ENCODE results near the gene ITGB7. TPM values are rescaled to one million over a fixed set of nuclear protein-coding genes. Genes with fewer than 3 reads are reported as not detected.
A peak's percentile ranks its signal among the peaks of the same experiment; 100 is the strongest.

Gene ITGB7
- total and polyA plus RNA-seq, 7 donors = 0.95 to 19.9 (median 2.9) TPM

DNA sequence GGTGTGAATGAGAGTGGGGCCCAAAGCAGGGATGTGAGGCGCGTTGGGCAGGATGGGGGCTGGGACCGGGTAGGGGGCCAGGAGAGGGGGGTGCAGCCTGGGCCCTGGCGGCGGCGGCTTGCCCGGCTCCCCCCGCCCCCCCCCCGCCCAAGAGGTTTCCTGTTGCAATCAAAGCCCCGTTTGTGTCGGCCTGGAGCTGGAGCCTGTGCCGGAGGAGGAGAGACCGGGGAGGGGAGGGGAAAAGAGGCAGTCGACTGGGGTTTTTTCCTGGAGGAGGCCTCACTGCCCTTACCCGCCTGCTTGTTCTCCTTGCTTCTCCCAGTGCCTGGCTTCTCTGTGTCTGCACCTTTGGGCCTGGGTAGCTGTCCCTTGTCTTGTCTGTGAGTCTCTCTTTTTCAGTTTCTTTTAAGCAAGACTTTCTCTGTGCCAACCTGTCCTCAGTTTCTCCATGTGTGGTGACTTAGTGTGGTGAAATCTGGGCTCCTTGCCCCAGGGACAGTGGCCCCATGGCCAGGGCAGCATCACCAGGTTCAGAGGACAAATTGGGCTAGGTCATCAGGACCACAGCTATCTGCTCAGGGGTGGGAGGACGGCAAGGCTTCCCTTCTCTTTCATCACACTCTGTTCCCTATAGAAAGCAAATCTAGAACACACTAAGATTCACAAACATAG is 16.5 kb upstream of the ITGB7 start:
- TF ChIP-seq, protein P1, sequence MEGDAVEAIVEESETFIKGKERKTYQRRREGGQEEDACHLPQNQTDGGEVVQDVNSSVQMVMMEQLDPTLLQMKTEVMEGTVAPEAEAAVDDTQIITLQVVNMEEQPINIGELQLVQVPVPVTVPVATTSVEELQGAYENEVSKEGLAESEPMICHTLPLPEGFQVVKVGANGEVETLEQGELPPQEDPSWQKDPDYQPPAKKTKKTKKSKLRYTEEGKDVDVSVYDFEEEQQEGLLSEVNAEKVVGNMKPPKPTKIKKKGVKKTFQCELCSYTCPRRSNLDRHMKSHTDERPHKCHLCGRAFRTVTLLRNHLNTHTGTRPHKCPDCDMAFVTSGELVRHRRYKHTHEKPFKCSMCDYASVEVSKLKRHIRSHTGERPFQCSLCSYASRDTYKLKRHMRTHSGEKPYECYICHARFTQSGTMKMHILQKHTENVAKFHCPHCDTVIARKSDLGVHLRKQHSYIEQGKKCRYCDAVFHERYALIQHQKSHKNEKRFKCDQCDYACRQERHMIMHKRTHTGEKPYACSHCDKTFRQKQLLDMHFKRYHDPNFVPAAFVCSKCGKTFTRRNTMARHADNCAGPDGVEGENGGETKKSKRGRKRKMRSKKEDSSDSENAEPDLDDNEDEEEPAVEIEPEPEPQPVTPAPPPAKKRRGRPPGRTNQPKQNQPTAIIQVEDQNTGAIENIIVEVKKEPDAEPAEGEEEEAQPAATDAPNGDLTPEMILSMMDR (IDR thresholded peaks at IDR 0.05) = no peak
- TF ChIP-seq POLR2AphosphoS5 (IDR thresholded peaks at IDR 0.05) (no peak), POLR2A (IDR thresholded peaks at IDR 0.05) (no peak), EP300 (IDR thresholded peaks at IDR 0.05) (no peak)
- H3K4me1 ChIP-seq = peaks cover 0 to 54% (median 47%) of the 10 kb centered on the region in 4 donors
- H3K9me3 ChIP-seq = no peaks in the 10 kb centered on the region
- 11 to 16% methylated on average over 16 of the region's 16 CpGs for WGBS, 2 donors
- no peaks in the 10 kb centered on the region for H3K27me3 ChIP-seq
- intact Hi-C loops (cut with DNase I) = no loop called here
- peak overlapping the region in 1 of 4 donors; percentile 6 for H3K4me3 ChIP-seq
- H3K27ac ChIP-seq = peak overlapping the region; percentile 95 to 100 (median 99)
- H3K36me3 ChIP-seq = peaks cover 0 to 8% (median 3%) of the 10 kb centered on the region in 4 donors
- DNase-seq = peak; percentile 83

DNA sequence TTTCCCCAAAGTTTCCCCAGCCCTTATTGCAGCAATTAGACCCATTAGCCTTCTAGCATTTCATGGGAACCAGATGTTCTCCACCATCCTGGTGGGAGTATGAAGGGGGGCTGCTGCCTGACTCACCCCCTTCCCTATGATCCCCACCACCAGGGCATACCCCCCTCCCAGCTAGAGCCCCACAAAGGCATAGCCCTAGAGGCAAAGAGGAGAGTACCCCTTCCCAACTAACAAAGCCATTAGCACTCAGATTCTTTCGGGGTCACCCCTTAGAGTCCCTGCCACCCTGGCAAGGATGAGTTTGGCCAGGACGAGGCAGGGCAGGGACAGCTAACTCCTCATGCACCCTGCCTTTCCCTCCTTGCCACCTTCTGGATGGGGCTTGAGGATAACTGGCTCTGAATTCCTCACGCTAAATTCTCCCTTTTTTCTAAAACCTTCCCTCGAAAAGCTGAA is 15.8 kb upstream of the ITGB7 start:
- intact Hi-C loops (cut with DNase I) = no loop called here
- 62 to 76% methylated on average over 4 of the region's 4 CpGs for WGBS, 2 donors
- Histone ChIP-seq H3K4me1 (peaks cover 0 to 61% (median 53%) of the 10 kb centered on the region in 4 donors), H3K27me3 (no peaks in the 10 kb centered on the region), H3K4me3 (no peak overlapping the region), H3K27ac (peak overlapping the region; percentile 95 to 100 (median 99)), H3K36me3 (peaks cover 0 to 8% (median 3%) of the 10 kb centered on the region in 4 donors), H3K9me3 (no peaks in the 10 kb centered on the region)
- DNase-seq = no peak
- TF ChIP-seq, protein P1 (IDR thresholded peaks at IDR 0.05) = no peak
- TF ChIP-seq EP300 (IDR thresholded peaks at IDR 0.05) = no peak
- no peak for TF ChIP-seq POLR2A (IDR thresholded peaks at IDR 0.05)
- TF ChIP-seq POLR2AphosphoS5 (IDR thresholded peaks at IDR 0.05) = no peak

DNA sequence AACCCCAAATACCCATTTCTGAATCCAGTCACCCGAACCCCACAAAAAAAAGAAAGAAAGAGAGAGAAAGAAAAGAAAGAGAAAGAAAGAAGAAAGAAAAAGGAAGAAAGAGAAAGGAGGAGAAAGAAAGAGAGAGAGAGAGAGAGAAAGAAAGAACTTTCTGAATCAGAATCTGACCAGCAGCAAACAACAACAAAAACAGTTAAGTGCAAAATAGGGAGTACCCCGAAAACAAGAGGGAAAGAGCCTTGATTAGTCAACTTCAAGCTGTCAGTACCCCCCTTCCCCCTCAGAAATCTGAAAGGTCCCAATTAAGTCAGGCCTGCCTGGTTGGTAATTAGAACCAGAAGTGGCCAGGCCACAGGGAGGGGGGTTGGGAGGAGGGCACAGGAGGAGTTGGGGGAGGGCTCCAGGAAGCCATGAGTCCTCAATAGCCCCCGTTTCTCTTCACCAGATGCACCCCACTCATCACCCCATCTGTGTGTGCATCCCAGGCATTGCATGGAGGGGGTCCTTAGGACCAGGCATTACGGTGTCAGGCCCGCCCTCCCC is 15.2 kb upstream of the ITGB7 start:
- Histone ChIP-seq H3K9me3 (no peaks in the 10 kb centered on the region), H3K4me3 (peak overlapping the region; percentile 67 to 89 (median 81)), H3K36me3 (peaks cover 0 to 3% (median under 1%) of the 10 kb centered on the region in 4 donors), H3K4me1 (peaks cover 0 to 66% (median 59%) of the 10 kb centered on the region in 4 donors), H3K27ac (peak overlapping the region; percentile 95 to 100 (median 99)), H3K27me3 (no peaks in the 10 kb centered on the region)
- intact Hi-C loops (cut with DNase I) = no loop called here
- TF ChIP-seq EP300 (IDR thresholded peaks at IDR 0.05) (no peak), POLR2AphosphoS5 (IDR thresholded peaks at IDR 0.05) (no peak), POLR2A (IDR thresholded peaks at IDR 0.05) (no peak)
- TF ChIP-seq, protein P1 (IDR thresholded peaks at IDR 0.05) = no peak
- no peak for DNase-seq
- 51 to 58% methylated on average over 5 of the region's 5 CpGs for WGBS, 2 donors

DNA sequence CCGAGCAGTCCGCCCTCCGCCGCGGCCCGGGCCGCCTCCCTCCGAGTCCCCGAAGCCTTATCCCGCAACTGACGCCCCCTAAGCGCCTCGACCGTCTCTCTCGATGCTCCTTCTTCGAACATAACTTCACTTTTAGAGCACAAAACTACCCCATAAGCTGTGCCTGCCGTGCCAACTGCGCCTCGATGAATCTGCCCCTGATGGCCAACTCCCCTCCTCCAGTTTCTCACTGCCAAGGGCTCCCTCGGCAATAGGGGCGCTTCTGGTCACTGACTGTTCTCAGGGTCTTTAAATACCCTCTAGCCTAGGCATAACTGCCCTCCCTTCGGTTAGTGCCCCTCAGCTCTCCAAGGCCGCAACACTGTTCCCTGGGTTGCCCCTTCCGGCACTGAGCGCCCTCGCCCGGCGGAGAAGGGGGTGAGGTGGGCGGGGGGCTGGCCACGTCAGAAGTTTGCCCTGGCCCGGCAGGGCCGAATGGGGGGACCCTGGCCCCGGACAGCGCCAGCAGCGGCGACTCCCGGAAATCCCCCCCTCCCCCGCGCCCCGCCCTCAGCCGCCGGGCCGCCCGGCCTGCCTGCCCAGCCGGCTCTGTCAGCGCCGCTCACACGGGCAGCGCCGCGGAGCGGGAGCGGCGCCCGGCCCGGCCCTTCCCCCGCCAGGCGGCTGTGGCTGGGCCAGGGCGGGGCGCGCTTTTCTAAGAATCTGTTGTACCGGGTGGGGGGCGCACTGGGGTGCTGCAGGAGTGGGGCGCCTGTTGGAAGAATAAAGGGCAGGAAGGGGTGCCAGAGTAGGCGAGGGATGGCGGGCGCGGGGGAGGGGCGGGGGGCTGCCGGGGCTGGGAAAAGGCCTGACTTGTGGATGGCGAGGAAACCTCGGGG is 14.4 kb upstream of the ITGB7 start:
- intact Hi-C loops (cut with DNase I) = loop anchor here (2.0 kb wide), 2 partner anchors 29 to 73 kb away; partner anchors contain the start of gene PFDN5
- H3K27me3 ChIP-seq = no peaks in the 10 kb centered on the region
- DNase-seq = peak; percentile 85
- peak overlapping the region; percentile 95 to 100 (median 99) for H3K27ac ChIP-seq
- TF ChIP-seq EP300 (IDR thresholded peaks at IDR 0.05) (no peak), POLR2A (IDR thresholded peaks at IDR 0.05) (peak; percentile 68 to 87), POLR2AphosphoS5 (IDR thresholded peaks at IDR 0.05) (peak in 3 of 4 donors; percentile 61 to 80 (median 75))
- H3K4me1 ChIP-seq = peaks cover 0 to 75% (median 67%) of the 10 kb centered on the region in 4 donors
- H3K4me3 ChIP-seq = peak overlapping the region; percentile 67 to 89 (median 81)
- WGBS, 2 donors = 1% methylated on average over 72 of the region's 72 CpGs
- H3K9me3 ChIP-seq = no peaks in the 10 kb centered on the region
- H3K36me3 ChIP-seq = no peaks in the 10 kb centered on the region

All from sigmoid colon (tissue), 7 donors.